GM13976 (cell line): Measurements from ENCODE around the gene SLC9A9.

Source experiments
- DNase-seq: peaks from one replicate; pipeline ENCODE4 v3.0.0; 2012; ENCODE audit warnings: low spot score
- in situ Hi-C: fragments of 300-500 bp; cut with MboI; formaldehyde crosslinking; loops from one replicate; pipeline ENCODE4 v1.12.0; 2022; ENCODE audit warnings: low sequenced_read_pairs, mixed read lengths, inconsistent platforms; ENCODE audit not compliant: unreplicated experiment
- TF ChIP-seq, protein P1 (sequence below): IDR thresholded peaks from 2 replicates; pipeline ENCODE4 v1.5.1; 2012; ENCODE audit warnings: borderline replicate concordance, mild to moderate bottlenecking; ENCODE audit not compliant: insufficient read depth; ENCODE audit errors: extremely low read depth, missing control alignments, control extremely low read depth

The SLC9A9 gene

DNA sequence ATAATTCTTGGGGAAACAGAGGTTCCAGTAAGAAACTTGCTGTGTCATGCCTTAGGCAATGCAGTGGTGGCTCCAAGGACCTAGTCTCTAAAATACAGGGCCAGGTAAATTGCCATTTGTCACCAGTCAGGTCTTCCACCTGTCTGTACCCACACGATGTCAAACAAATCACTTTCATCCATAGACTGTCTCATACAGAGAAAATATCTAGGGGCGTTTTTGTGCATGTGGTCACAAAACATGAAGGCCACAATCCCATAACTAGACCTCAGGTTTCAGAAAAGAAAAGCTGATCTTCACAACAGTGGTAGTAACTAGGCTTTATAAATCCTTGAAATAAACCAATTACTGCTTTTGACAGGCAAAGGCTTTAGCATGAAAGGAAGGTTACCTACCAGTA, 92.3 kb downstream of the SLC9A9 start:
- TF ChIP-seq, protein P1, sequence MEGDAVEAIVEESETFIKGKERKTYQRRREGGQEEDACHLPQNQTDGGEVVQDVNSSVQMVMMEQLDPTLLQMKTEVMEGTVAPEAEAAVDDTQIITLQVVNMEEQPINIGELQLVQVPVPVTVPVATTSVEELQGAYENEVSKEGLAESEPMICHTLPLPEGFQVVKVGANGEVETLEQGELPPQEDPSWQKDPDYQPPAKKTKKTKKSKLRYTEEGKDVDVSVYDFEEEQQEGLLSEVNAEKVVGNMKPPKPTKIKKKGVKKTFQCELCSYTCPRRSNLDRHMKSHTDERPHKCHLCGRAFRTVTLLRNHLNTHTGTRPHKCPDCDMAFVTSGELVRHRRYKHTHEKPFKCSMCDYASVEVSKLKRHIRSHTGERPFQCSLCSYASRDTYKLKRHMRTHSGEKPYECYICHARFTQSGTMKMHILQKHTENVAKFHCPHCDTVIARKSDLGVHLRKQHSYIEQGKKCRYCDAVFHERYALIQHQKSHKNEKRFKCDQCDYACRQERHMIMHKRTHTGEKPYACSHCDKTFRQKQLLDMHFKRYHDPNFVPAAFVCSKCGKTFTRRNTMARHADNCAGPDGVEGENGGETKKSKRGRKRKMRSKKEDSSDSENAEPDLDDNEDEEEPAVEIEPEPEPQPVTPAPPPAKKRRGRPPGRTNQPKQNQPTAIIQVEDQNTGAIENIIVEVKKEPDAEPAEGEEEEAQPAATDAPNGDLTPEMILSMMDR, result no peak
- no peak for DNase-seq
- in situ Hi-C loops, result no loop called here

DNA sequence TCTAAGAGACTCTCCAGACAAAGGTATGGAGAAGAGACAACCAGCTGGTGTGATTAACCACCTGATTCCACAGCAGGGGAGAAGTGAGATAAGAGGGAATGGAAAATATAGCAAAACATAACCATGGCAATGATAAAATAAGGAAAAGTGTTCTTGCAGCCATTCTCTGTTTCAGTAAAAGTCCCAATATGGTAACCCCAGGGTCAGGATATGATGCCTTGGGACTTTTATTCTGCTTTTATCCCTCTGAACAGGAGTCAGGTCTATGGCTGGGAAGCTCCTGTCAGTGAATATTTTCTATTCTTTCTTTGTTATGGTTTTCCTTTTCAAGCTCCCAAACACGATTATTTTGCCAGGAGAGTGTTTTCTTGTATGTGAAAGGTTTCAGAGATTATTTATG, 94.2 kb downstream of the SLC9A9 start:
- TF ChIP-seq, protein P1, result no peak
- DNase-seq, result no peak
- in situ Hi-C loops, result no loop called here

DNA sequence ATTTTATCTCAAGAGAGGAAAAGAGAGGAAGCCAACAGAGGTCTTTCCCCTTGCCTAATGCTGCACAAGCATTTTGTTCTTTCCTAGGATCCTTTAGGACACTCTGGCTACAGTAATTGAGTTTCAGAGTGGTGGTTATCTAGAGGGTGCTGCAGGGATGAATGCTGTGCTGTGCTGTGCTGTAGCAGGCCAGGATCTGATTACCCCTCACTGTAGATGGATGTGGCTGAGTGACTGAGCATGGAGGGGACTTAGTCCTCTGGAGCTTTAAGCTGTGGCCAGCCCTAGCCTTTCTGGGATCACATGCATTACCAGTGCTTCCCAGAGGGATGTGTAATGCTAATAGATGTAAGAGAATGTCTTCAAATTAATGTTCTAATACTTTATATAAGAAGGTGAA, 94.8 kb downstream of the SLC9A9 start:
- in situ Hi-C loops, result no loop called here
- TF ChIP-seq, protein P1, result no peak
- DNase-seq, result no peak

DNA sequence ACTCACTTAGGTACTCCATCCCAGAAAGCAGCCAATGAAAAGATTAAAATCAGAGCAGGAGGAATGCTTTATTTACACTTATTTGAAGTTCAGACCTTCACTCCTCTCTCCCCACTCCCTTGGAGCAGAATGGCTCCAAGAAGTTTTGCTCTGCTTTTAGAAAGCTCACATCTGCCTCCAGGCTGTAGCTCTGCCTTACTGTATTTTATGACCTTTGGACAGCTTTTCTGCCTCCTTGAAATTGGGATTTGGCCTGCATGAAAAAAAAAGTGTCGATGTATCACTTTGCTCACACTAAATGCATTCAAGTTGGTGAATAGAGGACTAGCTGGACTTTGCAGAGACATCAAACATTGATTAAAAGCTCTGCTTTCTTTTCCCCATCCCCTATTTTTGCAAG, 95.3 kb downstream of the SLC9A9 start:
- in situ Hi-C loops, result no loop called here
- DNase-seq, result no peak
- TF ChIP-seq, protein P1, result no peak

DNA sequence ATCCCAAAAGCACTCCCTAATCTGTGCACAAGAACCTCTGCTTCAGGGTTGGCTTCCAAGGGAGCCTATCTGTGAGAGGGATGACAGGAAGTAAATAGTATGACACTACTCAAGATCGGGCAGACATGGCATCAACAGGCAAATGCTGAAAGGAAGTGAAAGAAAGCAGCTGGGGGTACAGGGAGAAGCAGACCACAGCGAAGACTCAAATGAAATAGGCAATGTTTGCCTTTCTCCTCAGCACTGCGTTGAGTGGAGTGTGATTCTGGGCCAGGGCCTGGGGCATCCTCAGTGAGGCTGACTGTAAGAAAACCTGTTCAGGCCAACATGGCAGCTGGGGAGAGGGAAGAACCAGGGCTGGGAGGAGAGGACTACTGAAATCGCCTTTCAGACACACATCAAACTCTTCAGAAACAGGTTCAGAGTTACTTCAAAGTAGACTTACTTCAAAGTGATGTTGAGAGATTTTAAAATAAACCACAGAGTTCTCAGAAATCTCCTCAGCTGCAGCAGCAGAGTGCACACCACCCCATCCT, 96.6 kb downstream of the SLC9A9 start:
- in situ Hi-C loops, result no loop called here
- DNase-seq, result no peak
- TF ChIP-seq, protein P1, result no peak

DNA sequence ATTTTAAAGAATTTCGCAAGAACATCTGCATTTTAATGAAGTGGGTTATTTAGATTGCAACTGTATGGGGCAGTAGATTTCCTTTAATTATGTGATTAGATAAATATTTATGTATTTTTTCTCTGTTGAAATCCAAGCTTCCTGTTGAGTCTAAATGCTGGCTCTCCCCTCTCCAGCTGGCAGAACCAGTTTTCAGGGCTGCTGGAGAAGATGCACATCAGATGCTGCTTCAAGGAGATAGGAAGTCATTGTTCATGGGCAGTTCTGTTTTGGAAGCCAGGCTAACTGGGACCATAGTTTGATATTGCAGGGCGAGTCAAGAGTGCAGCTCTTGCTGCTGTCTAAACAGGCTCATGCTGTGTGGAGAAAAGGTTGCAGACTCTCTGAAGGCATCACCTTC, 97.4 kb downstream of the SLC9A9 start:
- TF ChIP-seq, protein P1, result no peak
- DNase-seq, result no peak
- in situ Hi-C loops, result no loop called here

DNA sequence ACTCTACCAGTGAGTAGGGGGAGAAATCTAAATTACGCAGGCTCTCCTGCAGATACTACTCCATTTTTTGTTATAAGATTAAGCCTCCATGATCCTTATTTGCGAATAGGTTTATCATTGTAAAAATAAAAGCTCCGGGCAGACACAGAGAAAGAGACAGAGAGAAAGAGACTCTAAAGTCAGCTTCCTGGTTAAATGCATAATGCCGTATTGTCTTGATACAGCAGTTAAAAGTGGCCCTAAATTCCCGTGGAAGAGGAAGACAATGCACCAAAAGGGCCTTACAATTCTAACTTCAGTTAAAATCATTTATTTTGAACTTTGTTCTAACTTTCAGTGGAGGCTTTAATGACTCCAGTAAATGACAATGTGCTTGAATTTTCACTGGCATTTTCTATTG, 98.3 kb downstream of the SLC9A9 start:
- TF ChIP-seq, protein P1, result no peak
- DNase-seq, result no peak
- in situ Hi-C loops, result no loop called here
